ENCODE measurements around the gene SSPN.
"Not testable (repeated sequence)": the region's sequence is repeated elsewhere in the genome, so short reads cannot be mapped to it uniquely, and the experiment has no call there.

SSPN gene

DNA sequence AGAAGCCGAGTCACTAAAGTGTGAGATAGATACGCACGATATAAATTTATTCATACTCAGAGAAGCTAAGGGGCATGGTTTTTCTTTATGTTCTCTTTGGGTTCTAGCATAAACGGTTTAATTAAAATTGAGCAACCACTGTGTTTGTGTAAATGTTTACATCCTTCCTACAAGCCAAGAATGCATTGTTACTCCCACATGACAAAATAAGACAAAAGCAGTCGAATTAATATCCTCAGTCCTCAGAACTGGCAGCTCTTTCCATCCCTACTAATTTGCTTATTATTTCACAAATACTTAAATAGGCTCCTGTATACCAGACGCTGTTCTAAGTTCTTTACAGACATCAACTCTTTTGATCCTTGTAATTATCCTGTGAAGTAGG is 32.0 kb downstream of the SSPN start:
- no peak for DNase-seq (ENCODE audit: extremely low read depth in 1 of 2, low read depth in 1 of 2)

DNA sequence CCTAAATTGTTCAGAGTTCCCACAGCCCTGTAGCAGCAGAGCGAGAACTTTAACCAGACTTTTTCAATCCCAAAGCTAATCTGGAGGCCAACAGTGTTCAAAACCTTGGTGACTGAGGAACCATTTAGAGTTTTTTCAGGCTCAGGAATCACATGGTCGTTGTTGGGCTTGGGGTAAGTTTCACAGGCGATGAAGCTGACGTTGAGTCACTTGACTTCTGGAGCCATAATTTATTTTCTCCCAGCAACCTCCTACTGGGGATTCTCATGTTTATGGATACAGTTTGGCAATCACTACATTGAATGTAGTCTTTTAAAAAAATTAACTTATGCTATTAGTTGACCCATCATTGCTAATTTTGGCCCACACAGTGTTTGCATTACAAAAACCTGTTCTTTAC is 34.5 kb downstream of the SSPN start:
- no peak for DNase-seq (ENCODE audit: extremely low read depth in 1 of 2, low read depth in 1 of 2)

DNA sequence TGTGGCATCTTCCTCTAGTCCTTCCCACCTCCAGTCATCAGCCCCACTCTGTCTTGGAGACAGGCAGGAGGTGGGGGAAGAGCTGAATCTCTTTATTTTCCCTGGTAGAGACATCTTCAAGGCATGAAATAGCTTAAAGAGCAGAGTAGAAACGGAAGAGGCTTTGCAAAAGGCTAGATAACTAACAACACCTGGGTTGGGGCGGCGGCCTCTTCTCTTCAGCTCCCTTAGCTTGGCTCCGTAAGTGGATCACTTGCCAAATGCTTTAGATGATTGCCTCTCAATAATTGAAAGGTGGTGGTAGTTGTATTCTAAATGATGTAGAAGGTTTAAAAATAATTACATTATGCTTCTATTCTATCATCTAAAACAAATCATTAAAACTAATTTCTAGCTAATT is 36.1 kb downstream of the SSPN start:
- DNase-seq (ENCODE audit: extremely low read depth in 1 of 2, low read depth in 1 of 2) = no peak

DNA sequence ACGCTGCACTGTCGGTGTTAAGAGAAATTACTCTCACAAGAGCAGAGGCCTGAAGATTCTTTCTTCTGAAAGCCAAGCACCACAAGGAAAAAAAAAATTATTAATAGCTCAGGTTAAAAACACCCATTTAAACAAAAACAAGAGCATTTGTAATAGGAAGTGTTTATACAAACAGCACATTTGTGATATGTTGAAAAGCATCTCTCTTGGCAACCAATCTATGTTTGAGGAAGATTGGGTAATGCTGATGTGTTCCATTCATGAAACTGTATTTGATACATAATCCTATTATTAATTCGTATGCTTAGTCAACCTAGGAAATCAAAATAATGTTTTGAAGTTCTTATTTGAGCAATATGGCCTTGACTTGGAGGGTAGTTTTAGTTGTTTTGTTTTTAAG is 36.5 kb downstream of the SSPN start:
- DNase-seq (ENCODE audit: extremely low read depth in 1 of 2, low read depth in 1 of 2) = no peak

DNA sequence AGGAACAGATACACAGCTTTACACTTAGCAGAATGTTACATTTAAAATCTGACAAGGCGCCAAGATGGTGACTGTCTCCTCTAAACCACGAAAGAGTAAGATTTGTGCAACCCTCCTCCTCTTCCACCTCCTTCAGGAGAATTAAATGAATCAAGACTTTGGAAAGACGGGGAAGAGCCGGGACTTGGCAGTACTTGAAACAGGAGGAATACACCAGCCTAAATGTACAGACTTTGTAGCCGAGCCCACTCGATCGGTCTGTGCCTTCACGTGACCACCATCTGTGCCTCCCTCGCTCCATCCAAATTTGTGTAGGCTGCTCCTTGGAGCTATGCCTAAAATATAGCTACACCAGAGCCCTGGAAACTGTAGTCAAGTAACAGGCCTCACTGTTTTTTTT is 38.3 kb downstream of the SSPN start:
- no peak for DNase-seq (ENCODE audit: extremely low read depth in 1 of 2, low read depth in 1 of 2)

DNA sequence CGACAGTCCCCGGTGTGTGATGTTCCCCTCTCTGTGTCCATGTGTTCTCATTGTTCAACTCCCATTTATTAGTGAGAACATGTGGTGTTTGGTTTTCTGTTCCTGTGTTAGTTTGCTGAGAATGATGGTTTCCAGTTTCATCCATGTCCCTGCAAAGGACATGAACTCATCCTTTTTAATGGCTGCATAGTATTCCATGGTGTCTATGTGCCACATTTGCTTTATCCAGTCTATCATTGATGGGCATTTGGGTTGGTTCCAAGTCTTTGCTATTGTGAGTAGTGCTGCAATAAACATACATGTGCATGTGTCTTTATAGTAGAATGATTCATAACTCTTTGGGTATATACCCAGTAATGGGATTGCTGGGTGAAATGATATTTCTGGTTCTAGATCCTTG is 40.1 kb downstream of the SSPN start:
- not testable (repeated sequence) for DNase-seq (ENCODE audit: extremely low read depth in 1 of 2, low read depth in 1 of 2)

DNA sequence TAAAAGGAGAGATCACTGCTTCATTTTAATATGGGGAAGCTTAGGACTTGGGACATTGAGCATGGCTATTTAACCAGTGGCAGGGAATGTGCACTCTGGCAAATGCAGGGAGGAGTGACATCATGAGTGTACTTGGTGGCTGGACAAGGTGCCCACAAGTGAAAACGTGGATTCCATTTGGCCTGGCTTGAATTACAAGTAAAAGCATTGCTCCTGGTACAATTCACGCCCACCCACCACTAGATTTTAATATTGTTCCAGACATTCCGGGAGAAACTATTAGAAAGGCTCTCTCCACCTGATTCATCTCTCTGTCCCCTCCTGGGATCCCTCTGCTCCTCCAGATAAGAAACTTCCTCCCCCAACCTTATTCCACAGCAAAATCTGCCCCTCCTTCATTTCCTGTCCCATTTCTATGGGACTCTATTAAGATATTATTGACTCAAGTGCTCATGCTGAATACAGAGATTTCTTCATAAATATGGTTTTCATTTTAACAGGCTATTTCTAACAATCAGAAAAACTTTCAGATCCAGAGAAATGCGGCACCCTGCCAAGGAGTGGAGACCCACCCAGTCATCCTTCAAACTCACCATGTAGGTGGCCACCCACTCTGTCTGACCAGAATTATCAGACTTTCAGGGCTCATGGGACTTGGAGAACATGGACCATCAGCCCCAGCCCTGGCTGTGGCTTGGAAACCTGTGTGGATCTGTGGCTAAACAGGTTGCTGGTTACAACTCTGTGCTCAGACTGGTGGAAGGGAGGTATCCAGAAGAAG is 43.2 kb downstream of the SSPN start:
- DNase-seq (ENCODE audit: extremely low read depth in 1 of 2, low read depth in 1 of 2) = no peak

DNA sequence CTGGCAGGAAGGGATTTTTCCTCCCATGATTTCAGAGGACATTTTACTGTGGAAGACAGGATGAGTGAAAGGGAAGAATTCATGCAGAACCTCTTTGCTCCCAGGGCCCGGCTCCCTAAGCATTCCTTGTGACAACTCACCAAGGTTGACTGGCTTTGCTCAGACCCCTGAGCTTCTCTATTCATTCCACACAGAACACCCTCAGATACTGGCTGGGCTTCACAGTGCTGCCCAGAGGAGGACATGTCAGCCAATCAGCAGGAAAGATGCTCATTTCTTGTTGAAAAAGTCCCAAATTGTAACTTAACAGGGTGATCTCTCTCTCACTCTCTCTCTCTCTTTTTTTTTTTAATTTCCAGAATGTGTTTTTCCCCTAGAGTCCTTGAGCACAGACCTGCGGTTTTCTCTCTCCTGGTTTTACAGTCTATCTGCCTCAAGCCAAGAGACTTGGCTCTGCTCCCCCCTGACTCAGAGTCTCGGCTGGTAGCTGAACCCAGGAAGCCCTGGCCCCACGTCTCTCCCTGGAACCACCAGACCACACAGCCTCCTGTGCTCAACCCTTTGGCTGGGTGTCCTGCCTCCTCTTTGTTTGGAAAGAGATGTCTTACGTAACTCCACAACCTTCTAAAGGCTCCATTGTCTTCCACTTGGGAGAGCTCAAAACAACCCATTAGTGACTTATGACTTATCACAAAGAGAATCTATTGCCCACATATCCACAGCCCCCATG is 43.9 kb downstream of the SSPN start:
- no peak for DNase-seq (ENCODE audit: extremely low read depth in 1 of 2, low read depth in 1 of 2)

DNA sequence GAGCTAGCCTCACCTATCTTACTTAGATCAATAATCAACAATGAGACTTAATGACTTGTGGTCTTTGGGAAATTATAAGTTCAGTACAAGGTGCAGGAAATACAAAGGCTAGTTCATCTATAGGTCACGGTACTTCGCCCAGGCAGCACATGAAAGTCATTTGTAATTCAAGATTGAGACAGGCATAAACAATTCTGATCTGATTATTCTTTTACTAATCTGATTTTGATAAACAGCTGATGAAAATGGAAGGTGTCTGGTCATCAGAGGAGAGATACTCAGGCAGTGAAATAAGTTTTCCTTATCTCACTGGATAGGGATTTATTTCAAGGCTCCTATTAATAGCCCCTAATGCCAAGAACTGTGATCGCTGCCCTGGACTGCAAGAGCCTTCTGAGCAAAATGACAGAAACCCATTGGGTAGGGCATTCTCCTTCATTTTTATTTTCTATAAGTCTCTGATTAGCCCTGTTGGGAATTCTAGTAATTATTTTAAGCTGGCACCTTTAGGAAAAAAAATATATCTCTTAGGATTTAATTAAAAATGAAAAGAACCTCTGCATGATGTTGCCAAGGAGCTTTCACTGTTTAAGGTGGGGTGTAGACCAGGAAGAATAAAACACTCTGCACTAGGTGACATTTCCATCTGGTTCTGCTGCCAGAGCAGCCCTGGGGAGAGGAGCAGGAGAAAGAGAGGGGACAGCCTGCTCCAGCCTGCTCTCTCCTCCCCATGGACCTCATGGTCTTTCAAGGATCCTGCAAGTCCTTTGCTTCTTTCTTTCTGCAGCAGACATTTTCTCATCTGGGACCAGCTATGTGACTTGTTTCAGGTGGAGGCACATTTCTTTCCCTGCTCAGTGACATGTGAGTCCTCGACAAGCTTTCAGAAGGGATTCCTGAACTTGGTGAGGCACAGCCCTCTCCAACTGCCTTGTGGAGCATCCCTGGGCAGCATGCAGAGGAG is 44.8 kb downstream of the SSPN start:
- no peak for DNase-seq (ENCODE audit: extremely low read depth in 1 of 2, low read depth in 1 of 2)

DNA sequence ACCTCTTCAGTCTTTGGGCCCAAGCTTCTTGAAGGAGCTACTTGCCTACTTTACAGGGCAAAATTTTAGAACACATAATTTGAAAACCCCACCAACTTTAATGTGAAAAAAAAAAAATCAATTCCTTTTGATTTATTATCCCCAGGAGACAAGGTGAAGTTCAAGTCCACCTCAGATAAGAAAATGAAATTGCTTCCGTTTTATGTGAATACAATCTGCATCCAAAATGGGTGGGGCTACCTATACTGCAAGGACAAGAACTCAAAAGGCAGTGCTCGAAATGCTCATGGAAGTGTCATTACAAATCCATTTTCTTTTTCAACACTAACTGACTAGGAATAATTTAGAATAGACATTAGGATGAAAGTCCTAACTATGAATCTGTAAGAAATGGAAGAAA is 45.7 kb downstream of the SSPN start:
- DNase-seq (ENCODE audit: extremely low read depth in 1 of 2, low read depth in 1 of 2) = no peak

DNA sequence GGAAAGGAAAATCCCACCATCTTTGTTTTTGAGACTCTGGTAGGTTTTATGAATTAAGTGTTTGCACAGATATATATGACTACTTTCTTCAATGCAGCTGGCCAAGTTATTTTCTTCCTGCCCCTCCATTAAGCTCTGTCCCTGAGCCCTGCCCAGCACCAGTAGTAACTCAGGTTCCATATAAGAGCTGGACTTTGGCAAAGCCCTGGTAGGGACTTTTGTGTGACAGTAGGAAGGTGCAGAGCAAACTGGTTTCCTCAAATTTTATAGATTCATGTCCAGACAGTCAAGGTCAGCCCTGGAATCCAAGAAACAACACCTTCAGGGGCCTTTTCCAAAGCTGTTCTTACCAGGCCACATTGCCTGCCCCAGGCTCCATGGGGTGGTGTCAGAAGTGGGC is 47.3 kb downstream of the SSPN start:
- no peak for DNase-seq (ENCODE audit: extremely low read depth in 1 of 2, low read depth in 1 of 2)

DNA sequence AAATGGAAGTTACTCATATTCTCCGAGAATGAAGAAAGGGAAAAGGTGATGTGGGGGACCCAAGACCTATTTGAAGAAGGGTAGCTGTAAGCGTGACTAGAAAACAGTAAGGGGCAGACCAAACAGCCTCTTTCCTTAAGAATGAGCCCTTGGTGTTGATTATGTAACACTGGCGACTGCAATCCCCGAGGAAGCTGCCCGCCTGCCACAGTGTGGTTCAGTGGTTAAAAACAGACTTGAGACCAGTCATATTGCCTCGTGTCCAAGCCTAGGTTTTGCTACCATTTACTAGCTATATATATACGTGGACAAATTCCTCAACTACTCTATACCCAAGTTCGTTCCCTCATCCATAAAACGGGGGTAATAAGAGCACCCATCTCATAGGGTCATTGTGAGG is 49.1 kb downstream of the SSPN start:
- DNase-seq (ENCODE audit: extremely low read depth in 1 of 2, low read depth in 1 of 2) = no peak

DNA sequence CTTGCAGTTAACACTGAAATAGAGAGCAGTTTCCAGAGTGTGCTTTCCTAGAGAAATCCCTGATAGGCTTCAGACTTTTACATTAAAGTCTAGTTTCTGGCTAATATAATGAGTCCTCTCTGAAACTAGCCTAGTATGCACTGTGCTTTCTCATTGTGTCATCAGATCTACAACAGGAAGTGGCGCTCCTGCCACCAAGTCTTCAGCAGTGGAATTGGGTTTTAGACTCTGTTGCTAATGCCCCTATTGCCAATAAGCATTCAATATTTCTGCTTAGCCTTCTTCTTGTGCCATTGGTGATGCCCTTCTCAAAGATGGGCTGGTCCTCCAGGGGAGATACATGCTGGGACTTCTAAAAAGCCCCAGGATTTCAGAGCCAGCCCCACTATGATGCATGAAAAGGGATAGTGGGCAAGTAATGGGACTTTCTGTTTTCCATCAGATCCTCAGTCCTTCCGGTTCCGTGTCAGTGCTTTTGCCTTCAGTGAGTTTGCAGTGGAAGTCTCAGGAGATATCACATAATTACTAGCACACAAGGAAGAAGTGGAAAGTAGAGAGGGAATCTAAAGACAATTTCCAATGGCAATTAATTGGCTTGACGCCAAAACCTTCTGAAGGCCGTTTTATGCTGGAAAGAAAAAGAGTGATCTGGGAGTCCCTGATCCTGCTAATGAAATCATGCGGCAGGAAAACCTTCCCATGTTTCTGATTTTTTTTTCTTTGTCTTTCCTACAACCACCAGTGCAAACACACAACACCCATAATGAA is 50.0 kb downstream of the SSPN start:
- no peak for DNase-seq (ENCODE audit: extremely low read depth in 1 of 2, low read depth in 1 of 2)

DNA sequence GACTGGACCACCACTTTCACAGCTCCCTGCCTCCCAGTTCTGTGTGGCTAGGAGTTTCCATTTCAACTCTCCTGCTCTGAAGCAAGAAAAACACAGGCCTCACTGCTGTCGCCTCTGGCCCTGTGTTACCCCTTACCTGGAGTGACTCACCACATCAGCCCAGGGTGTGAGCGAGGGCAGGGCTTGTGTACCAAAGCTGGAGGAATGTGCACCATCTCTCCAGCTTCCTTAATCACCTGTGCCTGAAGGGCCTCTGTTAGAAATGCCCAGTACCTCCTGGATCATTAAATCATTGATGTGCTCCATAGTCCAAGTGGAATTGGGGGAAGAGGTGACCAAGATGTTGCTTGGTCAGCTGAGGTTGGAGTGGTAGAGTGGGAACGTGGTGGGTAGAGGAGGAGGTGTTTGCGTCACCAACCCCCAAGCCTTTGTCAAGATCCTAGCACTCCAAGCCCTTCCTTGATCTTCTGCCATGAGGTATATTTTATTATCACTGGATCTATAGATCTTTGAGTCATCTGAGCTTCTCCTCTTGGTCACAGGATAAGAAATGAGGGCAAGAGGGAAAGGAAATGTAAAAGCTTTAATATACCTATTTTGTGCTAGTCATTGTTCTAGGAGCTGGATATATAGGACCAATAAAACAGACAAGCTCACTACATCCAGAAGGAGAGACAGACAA is 51.3 kb downstream of the SSPN start:
- no peak for DNase-seq (ENCODE audit: extremely low read depth in 1 of 2, low read depth in 1 of 2)

DNA sequence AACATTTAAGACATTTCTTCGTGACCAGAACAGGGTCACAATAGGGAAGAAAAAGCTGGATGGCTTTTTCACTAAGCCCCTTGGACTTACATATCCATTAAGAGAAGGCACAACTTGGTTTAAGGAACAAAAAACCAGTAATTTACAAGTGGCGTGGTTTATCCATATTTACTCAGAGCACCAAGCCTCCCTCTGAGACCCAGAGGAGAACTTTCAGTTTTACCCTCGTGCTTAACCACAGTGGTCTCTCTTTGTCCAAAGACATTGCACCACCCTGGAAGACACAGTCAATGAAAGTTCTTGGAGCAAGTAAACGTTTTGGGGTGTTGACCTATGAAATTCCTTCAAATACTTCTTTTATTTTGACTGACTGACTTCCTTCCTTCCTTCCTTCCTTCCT is 52.5 kb downstream of the SSPN start:
- DNase-seq (ENCODE audit: extremely low read depth in 1 of 2, low read depth in 1 of 2) = no peak

DNA sequence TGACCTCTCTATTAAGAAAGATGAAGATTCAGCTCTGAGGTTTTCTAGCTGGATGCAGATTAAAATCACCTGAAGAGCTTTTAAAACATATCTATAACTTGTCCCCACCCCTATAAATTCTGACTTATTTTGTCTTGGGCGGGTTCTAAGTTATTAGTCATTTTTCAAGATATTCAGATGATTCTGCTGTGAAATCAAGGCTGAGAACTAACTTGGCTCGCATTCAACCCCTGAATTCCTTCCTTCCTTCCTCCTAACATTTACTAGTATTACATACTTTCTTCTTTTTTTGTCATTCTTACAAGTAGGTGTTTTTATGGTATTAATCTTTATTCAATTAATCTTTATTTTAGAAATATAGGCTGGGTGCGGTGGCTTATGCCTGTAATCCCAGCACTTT is 55.4 kb downstream of the SSPN start:
- no peak for DNase-seq (ENCODE audit: extremely low read depth in 1 of 2, low read depth in 1 of 2)

DNA sequence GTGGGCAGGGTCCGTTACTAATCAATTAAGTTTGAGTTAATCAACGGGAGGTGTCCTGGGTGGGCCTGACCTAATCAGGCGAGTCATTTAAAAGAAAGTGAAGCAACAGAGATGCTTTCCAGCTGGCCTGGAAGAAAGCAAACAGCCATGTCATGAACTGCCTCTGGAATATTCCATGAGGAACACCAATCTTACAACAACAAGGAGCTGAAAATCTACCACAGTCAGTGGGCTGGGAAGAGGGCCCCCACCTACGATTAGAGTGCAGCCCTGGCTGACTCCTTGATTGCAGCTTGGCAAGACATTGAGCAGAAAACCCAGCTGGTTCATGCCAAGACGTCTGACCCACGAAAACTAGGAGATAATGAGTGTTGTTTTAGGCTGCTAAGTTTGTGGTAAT is 56.2 kb downstream of the SSPN start:
- DNase-seq (ENCODE audit: extremely low read depth in 1 of 2, low read depth in 1 of 2) = no peak

DNA sequence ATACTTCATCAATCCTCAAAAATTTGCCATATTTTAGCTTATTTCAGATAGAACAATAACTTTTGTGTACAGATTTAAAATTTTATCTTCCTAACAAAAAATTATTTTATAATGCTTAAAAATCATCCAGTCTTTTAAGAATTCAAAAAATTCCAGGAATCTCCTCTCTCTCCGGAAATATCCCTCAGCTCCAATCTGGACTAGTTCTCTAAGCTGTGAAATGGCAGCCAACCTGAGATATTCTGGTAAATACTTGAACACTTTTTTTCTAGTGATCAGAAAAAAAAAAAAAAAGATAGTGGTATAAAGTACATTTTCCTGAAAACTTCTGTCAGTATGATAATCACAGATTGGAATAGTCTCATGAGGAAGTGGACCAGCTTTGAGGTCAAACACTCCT is 57.6 kb downstream of the SSPN start:
- no peak for DNase-seq (ENCODE audit: extremely low read depth in 1 of 2, low read depth in 1 of 2)

DNA sequence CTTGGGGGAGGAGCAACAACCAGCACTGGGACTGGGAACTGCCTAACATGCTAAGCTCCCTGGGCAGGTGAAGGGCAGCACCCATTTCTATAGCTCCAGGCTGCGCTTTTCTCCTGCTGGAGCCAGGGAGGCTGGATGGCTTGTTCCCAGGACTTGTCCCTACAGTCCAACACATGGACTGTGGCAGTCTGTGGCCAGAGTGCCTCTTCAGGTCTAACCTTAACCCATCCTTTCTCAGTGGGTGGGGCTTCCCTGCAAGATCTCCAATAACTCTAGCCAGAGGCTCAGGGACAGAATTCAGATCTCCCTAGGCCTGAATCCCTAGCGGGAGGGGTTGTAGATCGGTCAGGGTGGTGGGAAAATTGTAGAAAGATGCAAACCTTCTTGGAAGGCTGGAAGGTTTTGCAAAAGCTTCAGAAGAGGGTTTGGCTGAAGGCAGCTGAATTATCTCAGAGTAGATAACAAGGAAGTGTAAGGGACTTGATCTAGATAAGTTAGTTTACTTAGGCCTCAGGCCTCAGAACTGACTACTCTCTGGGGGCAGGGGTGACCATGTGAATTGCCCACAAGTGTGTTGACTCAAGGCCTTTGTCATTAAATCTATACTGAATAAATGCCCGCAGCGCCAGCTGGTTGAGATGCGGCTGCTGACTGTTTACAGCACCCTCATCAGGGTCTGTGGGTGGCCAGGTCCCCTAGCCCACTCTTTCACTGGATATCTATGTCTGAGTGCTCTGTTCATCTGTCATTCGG is 60.7 kb downstream of the SSPN start:
- DNase-seq (ENCODE audit: extremely low read depth in 1 of 2, low read depth in 1 of 2) = no peak

Data from activated CD8-positive, alpha-beta memory T cell treated with anti-CD3 and anti-CD28 coated beads for 1 hour (primary cell).